ENCODE results near the gene CCDC3. TPM values are rescaled to one million over a fixed set of nuclear protein-coding genes. Genes with fewer than 3 reads are reported as not detected.
A peak's percentile ranks its signal among the peaks of the same experiment; 100 is the strongest.

CCDC3 gene
- total RNA-seq, 4 donors from 2014 or later = 6.1 to 57.4 (median 21.6) TPM

DNA sequence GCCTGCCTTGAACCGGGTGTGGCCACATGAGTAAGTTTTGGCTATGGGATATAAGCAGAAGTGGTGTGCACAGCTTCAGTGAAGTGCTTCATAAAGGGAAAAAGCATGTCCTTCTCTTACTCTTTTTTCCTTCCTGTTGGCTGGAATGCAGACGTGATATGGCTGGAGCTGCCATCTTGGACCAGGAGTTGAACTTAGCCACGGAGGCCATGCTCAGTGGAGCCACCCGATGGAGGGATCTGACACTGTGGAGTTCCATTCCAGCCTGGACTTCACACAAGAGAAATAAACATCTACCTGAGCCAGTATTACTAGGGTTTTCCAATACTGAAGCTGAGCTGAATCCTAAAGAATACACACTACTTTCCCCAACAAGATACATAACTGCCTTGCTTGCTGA lies 52.3 kb downstream of the CCDC3 start:
- Histone ChIP-seq H3K27me3 (no peaks in the 10 kb centered on the region), H3K36me3 (no peaks in the 10 kb centered on the region), H3K4me1 (no peaks in the 10 kb centered on the region), H3K9me3 (no peaks in the 10 kb centered on the region), H3K4me3 (no peak overlapping the region), H3K27ac (no peak overlapping the region)
- ATAC-seq (no peak), DNase-seq (no peak)
- TF ChIP-seq POLR2A (IDR thresholded peaks at IDR 0.05) = no peak
- TF ChIP-seq, protein P1, sequence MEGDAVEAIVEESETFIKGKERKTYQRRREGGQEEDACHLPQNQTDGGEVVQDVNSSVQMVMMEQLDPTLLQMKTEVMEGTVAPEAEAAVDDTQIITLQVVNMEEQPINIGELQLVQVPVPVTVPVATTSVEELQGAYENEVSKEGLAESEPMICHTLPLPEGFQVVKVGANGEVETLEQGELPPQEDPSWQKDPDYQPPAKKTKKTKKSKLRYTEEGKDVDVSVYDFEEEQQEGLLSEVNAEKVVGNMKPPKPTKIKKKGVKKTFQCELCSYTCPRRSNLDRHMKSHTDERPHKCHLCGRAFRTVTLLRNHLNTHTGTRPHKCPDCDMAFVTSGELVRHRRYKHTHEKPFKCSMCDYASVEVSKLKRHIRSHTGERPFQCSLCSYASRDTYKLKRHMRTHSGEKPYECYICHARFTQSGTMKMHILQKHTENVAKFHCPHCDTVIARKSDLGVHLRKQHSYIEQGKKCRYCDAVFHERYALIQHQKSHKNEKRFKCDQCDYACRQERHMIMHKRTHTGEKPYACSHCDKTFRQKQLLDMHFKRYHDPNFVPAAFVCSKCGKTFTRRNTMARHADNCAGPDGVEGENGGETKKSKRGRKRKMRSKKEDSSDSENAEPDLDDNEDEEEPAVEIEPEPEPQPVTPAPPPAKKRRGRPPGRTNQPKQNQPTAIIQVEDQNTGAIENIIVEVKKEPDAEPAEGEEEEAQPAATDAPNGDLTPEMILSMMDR (IDR thresholded peaks at IDR 0.05 in 4 of 5, conservative IDR thresholded peaks at IDR 0.05 in 1 of 5) = no peak
- in situ Hi-C loops (cut with MboI; ENCODE audit: low sequenced_read_pairs in 4 of 4) (no loop called here), intact Hi-C loops (cut with DNase I; ENCODE audit: low total_unique reads) (no loop called here)

DNA sequence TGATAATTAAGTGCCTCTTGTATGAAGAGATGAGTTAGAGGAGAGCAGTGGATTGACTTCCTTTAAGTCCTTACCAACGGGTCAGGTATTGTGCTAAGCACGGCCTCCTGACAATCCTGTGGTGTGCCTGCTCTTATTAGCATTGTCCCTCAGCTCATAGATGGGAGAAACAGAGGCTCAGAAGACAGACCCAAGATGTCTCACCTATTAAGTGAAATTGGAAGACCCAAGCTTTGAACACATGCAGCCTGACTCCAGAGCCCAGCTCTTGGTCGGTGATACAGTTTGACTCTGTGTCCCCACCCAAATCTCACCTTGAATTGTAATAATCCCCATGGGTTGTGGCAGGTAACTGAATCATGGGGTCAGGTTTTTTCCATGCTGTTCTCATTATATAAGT lies 53.8 kb downstream of the CCDC3 start:
- Histone ChIP-seq H3K4me1 (no peaks in the 10 kb centered on the region), H3K36me3 (no peaks in the 10 kb centered on the region), H3K4me3 (no peak overlapping the region), H3K27ac (no peak overlapping the region), H3K27me3 (no peaks in the 10 kb centered on the region), H3K9me3 (no peaks in the 10 kb centered on the region)
- intact Hi-C loops (cut with DNase I; ENCODE audit: low total_unique reads) (no loop called here), in situ Hi-C loops (cut with MboI; ENCODE audit: low sequenced_read_pairs in 4 of 4) (no loop called here)
- DNase-seq (no peak), ATAC-seq (no peak)
- TF ChIP-seq POLR2A (IDR thresholded peaks at IDR 0.05) = no peak
- TF ChIP-seq, protein P1 (IDR thresholded peaks at IDR 0.05 in 4 of 5, conservative IDR thresholded peaks at IDR 0.05 in 1 of 5) = no peak

- in situ Hi-C loops (cut with MboI; ENCODE audit: low sequenced_read_pairs in 4 of 4) = no loop called here
- no peak for ATAC-seq
- DNase-seq = no peak
- H3K36me3 ChIP-seq = no peaks in the 10 kb centered on the region
- H3K27ac ChIP-seq = peak overlapping the region in 3 of 4 donors; percentile 22 to 38 (median 25)
- H3K4me1 ChIP-seq = no peaks in the 10 kb centered on the region
- H3K4me3 ChIP-seq = no peak overlapping the region
- H3K27me3 ChIP-seq = no peaks in the 10 kb centered on the region
- intact Hi-C loops (cut with DNase I; ENCODE audit: low total_unique reads) = no loop called here
- H3K9me3 ChIP-seq = no peaks in the 10 kb centered on the region
- TF ChIP-seq POLR2A (IDR thresholded peaks at IDR 0.05) = no peak
- TF ChIP-seq, protein P1 (IDR thresholded peaks at IDR 0.05 in 4 of 5, conservative IDR thresholded peaks at IDR 0.05 in 1 of 5) = no peak
Measured at GRCh38 chr10:12946372-12946771, 55.1 kb downstream of the CCDC3 start.

GRCh38 chr10:12945690-12946359 lies 55.7 kb downstream of the CCDC3 start:
- no peak overlapping the region for H3K4me3 ChIP-seq
- H3K36me3 ChIP-seq = no peaks in the 10 kb centered on the region
- no peaks in the 10 kb centered on the region for H3K27me3 ChIP-seq
- TF ChIP-seq, protein P1 (IDR thresholded peaks at IDR 0.05 in 4 of 5, conservative IDR thresholded peaks at IDR 0.05 in 1 of 5) = no peak
- no peak for TF ChIP-seq POLR2A (IDR thresholded peaks at IDR 0.05)
- in situ Hi-C loops (cut with MboI; ENCODE audit: low sequenced_read_pairs in 4 of 4) = no loop called here
- H3K27ac ChIP-seq = peak overlapping the region in 1 of 4 donors; percentile 22
- DNase-seq = no peak
- no peaks in the 10 kb centered on the region for H3K9me3 ChIP-seq
- no peaks in the 10 kb centered on the region for H3K4me1 ChIP-seq
- intact Hi-C loops (cut with DNase I; ENCODE audit: low total_unique reads) = no loop called here
- no peak for ATAC-seq

- no peaks in the 10 kb centered on the region for H3K27me3 ChIP-seq
- H3K36me3 ChIP-seq = no peaks in the 10 kb centered on the region
- H3K27ac ChIP-seq = no peak overlapping the region
- in situ Hi-C loops (cut with MboI; ENCODE audit: low sequenced_read_pairs in 4 of 4) (no loop called here), intact Hi-C loops (cut with DNase I; ENCODE audit: low total_unique reads) (no loop called here)
- DNase-seq (no peak), ATAC-seq (no peak)
- H3K9me3 ChIP-seq = no peaks in the 10 kb centered on the region
- TF ChIP-seq, protein P1 (IDR thresholded peaks at IDR 0.05 in 4 of 5, conservative IDR thresholded peaks at IDR 0.05 in 1 of 5) = no peak
- TF ChIP-seq POLR2A (IDR thresholded peaks at IDR 0.05) = no peak
- H3K4me1 ChIP-seq = no peaks in the 10 kb centered on the region
- no peak overlapping the region for H3K4me3 ChIP-seq
Measured at GRCh38 chr10:12944931-12945330, 56.6 kb downstream of the CCDC3 start.
